DMS114 treated with DMSO at 0.1 percent for 48 hours (cell line): Measurements from ENCODE around the gene EDIL3.

ENCODE experiments used
- DNase-seq: peaks from one replicate; lab custom pipeline; 2025; ENCODE audit not compliant: unreplicated experiment; lab: John Stamatoyannopoulos, UW

EDIL3 gene, protein sequence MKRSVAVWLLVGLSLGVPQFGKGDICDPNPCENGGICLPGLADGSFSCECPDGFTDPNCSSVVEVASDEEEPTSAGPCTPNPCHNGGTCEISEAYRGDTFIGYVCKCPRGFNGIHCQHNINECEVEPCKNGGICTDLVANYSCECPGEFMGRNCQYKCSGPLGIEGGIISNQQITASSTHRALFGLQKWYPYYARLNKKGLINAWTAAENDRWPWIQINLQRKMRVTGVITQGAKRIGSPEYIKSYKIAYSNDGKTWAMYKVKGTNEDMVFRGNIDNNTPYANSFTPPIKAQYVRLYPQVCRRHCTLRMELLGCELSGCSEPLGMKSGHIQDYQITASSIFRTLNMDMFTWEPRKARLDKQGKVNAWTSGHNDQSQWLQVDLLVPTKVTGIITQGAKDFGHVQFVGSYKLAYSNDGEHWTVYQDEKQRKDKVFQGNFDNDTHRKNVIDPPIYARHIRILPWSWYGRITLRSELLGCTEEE

GRCh38 chr5:84384604-84385575, at the start of gene EDIL3:
EDIL3 (minus strand) TSS chr5:84384880; CDS start chr5:84384374, 506 bp downstream.
- peak; percentile 19 for DNase-seq

GRCh38 chr5:84433461-84433860, 48.8 kb upstream of the EDIL3 start:
- no peak for DNase-seq

DNA sequence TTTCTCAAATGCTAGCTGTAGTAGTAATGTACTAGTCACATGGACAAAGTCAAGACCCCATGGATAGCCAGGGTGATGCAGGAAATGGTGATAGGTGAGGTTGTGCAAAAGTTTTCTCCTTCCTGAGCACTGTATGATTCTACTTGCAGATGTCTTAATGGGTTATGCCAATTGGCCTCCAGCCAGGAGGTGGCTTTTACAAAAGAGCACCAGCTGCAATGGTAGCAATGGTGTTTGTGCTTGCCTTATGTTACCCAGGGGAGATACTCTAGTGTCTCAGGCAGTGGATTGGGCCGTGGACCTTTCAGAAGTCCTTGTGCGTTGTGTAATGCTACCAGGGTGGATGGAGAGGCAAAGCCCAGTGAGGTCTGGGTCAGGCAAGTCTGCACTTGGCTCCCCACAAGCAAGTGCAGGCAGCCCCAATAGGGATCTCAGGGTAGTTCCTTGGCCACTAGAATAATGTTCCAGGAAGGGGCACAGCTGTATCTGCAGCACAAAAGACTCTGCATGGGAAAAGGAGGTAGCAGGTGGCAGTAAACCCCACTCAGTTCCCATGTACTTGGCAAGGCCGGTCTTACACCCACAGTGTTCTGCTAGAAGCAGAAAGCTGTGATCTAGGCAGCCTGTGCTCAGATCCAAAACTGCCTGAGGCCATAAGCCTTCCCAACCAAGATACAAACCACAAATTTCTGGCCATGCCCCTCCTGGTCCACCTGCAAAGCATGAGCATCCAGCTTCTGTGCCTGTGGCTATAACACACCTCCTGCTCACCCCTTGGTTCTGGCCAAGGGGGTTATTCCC, 46.4 kb upstream of the EDIL3 start:
- no peak for DNase-seq

DNA sequence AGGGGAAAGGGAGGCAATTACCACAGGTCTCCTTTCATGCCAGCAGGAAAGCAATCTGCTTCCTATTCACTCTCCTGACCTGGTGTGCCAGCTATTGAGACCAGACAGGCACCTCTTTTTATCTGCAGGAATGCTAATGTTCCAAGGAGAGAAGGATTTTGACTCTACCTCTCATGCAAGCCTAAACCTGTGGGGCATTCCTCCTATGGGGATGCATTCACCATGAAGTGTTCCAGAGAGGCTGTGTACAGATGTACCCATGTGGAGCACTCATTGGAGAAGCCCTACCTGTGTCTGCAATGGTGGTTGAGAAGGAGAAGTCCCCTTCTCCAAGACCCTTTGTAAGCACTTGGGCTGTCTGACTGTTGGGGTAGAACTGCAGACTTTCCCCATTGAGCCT, 45.4 kb upstream of the EDIL3 start:
- no peak for DNase-seq

DNA sequence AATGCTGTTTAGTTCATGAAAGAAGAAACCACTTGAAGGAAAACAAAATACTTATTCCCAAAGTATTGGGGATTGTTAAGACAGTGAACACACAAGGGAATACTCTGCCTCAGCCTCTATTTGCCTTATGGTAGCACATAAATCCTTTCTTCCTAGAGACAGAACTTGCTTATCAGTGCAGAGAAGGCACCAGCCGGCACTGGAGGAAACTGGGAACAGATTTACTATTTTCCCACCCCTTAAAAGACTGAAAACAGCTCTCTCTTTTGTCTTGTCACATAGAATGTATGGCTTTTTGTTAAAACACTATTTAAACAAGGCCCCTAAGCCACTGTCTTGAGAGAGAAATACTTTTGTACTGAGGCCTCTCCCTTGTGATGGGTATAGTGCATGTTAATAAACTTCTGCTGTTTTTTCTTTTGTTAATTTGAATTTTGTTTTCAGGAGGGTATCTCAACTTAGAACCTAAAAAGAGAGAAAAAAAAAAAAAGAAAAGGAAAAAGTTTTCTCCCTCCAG, 40.7 kb upstream of the EDIL3 start:
- DNase-seq = no peak

GRCh38 chr5:84419742-84420141, 35.1 kb upstream of the EDIL3 start:
- DNase-seq = no peak

GRCh38 chr5:84411832-84412605, 27.3 kb upstream of the EDIL3 start:
- no peak for DNase-seq

- no peak for DNase-seq
Observed at GRCh38 chr5:84406111-84406510, 21.4 kb upstream of the EDIL3 start.

GRCh38 chr5:84403773-84404172, 19.1 kb upstream of the EDIL3 start:
- no peak for DNase-seq

DNA sequence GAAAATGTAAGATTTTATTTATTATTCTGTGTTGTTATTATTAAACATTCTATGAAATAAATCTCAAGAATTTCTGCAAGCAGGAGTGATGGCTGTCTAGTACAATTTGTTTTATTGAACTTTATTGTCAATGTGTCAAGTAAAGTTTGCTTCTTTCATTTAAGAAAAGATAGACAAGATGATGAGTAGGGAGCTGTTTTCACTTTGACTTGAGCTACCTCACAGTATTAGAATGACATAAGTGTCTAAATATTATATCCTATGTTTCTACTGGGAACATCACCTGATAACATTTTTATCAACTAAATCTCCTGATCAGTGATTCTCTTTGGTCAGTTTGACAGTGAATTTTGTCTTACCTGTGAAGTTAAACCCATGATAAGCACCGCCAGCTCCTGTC, 12.7 kb upstream of the EDIL3 start:
- no peak for DNase-seq

GRCh38 chr5:84393969-84394368, 9.3 kb upstream of the EDIL3 start:
- DNase-seq = no peak

DNA sequence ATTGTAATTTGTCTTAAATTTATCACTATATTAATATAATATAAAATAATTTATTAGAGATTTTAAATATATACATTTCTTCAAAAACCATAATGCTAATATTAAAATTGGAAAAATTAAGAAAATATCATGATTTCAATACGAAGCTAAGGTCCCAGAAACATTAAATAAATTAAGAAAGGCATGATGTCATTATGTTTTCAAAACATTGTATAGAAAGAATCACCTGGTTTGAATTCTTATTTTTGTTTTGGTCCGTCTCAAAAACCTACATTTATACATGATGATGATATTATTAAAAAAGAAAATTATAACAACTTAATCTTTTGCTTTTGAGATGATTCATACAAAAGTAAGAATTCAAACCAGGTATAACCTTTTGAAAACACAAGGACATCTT, 8.2 kb upstream of the EDIL3 start:
- no peak for DNase-seq

GRCh38 chr5:84385705-84386104, 1.0 kb upstream of the EDIL3 start:
- DNase-seq = no peak

DNA sequence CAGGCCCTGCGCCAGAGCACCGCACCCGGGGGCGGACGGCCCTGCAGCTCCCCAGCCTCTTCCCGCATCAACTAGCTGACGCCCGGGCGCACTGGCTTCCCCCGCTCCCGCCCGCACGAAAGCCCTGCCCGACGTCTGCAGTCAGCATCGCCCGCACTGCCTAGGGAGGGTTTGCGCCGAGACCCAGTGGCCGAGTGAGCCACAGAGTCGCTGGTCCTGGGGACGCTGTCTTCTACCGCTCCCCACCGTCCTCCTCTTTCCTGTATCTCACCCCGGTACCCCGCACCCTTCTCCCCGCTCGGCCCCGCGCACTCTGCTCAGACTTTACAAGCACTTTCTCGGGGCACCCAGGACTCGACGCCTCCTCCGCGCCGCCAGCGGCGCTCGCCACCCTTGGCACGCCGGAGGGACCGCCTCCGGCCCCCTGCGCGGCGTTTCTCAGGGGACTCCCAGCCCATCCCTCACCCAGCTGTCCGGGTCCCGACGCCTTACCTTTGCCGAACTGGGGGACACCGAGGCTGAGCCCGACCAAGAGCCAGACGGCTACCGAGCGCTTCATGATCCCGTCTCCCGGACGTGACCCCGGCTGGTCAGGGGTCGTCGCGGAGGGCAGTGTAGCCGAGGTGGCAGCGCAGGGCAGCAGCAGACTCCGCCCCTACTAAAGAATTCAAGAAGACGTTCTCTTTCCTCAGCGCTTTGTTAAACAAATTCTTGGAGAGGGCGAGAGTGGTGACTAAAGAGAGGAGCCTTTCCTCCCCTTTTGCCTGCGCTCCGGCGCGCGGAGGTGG, 670 bp downstream of the EDIL3 start:
- DNase-seq = no peak

DNA sequence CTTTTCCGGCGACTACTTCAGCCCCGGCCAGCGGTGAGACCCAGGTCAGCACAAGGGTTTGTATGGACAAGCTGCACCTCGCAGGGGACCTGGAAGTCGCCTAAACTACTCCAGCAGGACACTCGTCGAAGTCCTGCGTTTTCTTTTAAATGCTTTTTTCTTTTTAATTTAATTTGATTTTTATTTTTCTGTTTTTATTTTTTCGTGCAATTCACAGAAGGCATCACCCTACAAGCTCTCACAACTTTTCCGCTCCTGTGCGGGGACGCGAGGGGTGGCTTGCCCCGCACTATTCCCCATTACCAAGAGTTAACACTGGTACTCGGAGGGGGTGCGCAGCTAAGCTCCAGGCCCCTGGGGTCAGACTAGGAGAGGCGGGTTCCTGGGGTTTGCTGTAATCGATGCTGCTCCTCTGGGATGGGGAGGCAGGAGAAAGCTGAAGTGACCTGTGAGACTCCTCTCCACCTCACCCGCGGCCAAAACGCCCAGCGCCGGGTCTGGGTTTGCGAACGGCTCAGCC, 1.3 kb downstream of the EDIL3 start:
- DNase-seq = no peak

- peak; percentile 20 for DNase-seq
Observed at GRCh38 chr5:84382363-84383295, 2.1 kb downstream of the EDIL3 start.

- DNase-seq = no peak
Observed at GRCh38 chr5:84381502-84382362, 2.9 kb downstream of the EDIL3 start.
